ENCODE measurements around the gene SDC4.

Gene SDC4

GRCh38 chr20:45372646-45373352 lies 24.6 kb upstream of the SDC4 start:
- H3K4me3 ChIP-seq (ENCODE audit: low read depth, low read length) = no peak overlapping the region
- DNase-seq (ENCODE audit: low read depth, low spot score) = no peak
- in situ Hi-C loops (cut with HindIII; ENCODE audit: low sequenced_read_pairs) = no loop called here
- TF ChIP-seq, protein P1, sequence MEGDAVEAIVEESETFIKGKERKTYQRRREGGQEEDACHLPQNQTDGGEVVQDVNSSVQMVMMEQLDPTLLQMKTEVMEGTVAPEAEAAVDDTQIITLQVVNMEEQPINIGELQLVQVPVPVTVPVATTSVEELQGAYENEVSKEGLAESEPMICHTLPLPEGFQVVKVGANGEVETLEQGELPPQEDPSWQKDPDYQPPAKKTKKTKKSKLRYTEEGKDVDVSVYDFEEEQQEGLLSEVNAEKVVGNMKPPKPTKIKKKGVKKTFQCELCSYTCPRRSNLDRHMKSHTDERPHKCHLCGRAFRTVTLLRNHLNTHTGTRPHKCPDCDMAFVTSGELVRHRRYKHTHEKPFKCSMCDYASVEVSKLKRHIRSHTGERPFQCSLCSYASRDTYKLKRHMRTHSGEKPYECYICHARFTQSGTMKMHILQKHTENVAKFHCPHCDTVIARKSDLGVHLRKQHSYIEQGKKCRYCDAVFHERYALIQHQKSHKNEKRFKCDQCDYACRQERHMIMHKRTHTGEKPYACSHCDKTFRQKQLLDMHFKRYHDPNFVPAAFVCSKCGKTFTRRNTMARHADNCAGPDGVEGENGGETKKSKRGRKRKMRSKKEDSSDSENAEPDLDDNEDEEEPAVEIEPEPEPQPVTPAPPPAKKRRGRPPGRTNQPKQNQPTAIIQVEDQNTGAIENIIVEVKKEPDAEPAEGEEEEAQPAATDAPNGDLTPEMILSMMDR (IDR thresholded peaks at IDR 0.05; ENCODE audit: low read depth, low read length) = no peak

- no peak for DNase-seq (ENCODE audit: low read depth, low spot score)
- in situ Hi-C loops (cut with HindIII; ENCODE audit: low sequenced_read_pairs) = no loop called here
- no peak overlapping the region for H3K4me3 ChIP-seq (ENCODE audit: low read depth, low read length)
- TF ChIP-seq, protein P1 (IDR thresholded peaks at IDR 0.05; ENCODE audit: low read depth, low read length) = no peak
Observed at GRCh38 chr20:45372241-45372640, 24.0 kb upstream of the SDC4 start.

DNA sequence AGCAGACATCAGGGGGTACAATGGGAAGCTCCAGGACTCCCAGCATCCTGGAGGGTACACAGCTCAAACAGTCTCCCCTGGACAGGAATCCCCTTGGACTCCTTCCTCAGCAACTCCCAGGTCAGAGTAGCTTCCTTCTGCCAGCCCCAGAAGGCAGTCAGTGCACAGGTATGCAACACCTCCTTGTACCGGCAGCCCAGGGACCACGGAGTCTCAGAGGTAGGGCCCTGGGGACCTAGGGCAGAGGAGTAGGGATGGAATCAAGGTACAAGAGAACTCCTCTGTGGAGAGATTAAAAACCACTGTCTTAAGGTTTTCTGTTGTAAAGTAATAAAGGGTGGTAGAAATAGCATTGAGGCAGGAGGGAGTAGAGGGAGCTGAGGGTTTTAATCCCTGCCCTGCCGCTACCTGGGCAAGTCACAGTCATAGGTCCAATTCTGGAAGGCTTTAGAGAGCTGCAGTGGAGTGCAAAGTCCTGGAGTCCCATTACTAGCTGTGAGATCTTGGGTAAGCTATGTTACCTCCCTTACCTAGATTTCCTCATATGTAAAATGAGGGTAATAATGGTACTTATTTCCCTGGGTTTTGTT lies 22.4 kb upstream of the SDC4 start:
- no peak for DNase-seq (ENCODE audit: low read depth, low spot score)
- H3K4me3 ChIP-seq (ENCODE audit: low read depth, low read length) = no peak overlapping the region
- in situ Hi-C loops (cut with HindIII; ENCODE audit: low sequenced_read_pairs) = no loop called here
- TF ChIP-seq, protein P1 (IDR thresholded peaks at IDR 0.05; ENCODE audit: low read depth, low read length) = no peak

- in situ Hi-C loops (cut with HindIII; ENCODE audit: low sequenced_read_pairs) = no loop called here
- DNase-seq (ENCODE audit: low read depth, low spot score) = no peak
- TF ChIP-seq, protein P1 (IDR thresholded peaks at IDR 0.05; ENCODE audit: low read depth, low read length) = no peak
- H3K4me3 ChIP-seq (ENCODE audit: low read depth, low read length) = no peak overlapping the region
Observed at GRCh38 chr20:45368221-45368980, 20.2 kb upstream of the SDC4 start.

DNA sequence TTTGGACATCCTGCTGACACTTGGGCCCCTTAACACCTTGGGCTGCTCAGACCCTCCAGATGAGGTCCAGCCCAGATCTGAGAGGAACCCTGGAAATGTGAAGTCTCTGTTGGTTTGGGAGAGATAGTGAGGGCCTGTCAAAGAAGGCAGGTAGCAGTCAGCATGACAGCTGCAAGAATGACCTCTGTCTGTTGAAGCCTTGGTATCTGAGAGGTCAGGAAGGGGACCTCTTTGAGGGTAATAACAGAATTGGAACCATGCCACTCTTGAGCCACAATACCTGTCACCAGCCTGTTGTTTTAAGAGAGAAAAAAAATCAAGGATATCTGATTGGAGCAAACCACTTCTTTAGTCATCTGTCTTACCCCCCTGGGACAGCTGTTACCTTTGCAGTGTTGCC lies 18.9 kb upstream of the SDC4 start:
- TF ChIP-seq, protein P1 (IDR thresholded peaks at IDR 0.05; ENCODE audit: low read depth, low read length) = no peak
- in situ Hi-C loops (cut with HindIII; ENCODE audit: low sequenced_read_pairs) = no loop called here
- no peak for DNase-seq (ENCODE audit: low read depth, low spot score)
- no peak overlapping the region for H3K4me3 ChIP-seq (ENCODE audit: low read depth, low read length)

DNA sequence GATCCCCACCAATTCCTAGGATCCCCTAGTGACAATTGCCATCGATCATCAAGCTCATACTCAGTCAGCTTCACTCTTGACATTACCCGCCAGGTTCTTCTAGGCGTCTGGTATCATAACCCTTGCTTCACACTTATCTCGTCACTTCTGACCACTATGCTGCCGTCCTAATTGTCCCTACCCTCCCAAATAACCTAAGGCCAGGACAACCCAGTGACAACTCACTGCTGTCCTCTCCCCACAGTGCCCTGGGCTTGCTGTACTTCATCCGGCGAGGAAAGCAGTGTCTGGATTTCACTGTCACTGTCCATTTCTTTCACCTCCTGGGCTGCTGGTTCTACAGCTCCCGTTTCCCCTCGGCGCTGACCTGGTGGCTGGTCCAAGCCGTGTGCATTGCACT lies 18.4 kb upstream of the SDC4 start:
- H3K4me3 ChIP-seq (ENCODE audit: low read depth, low read length) = no peak overlapping the region
- in situ Hi-C loops (cut with HindIII; ENCODE audit: low sequenced_read_pairs) = no loop called here
- DNase-seq (ENCODE audit: low read depth, low spot score) = no peak
- TF ChIP-seq, protein P1 (IDR thresholded peaks at IDR 0.05; ENCODE audit: low read depth, low read length) = no peak

Data from astrocyte of the spinal cord (primary cell).